HG03558 (cell line): ENCODE results near the gene TCERG1L.
"Not testable (repeated sequence)": the region's sequence is repeated elsewhere in the genome, so short reads cannot be mapped to it uniquely, and the experiment has no call there.

ENCODE experiments used
- ATAC-seq: cut with Tn5 transposase; IDR thresholded peaks from one replicate; pipeline ENCODE4 v1.9.1; 2021; ENCODE audit warnings: moderate number of reproducible peaks; ENCODE audit not compliant: unreplicated experiment; ENCODE audit errors: extremely low read depth

Gene TCERG1L

DNA sequence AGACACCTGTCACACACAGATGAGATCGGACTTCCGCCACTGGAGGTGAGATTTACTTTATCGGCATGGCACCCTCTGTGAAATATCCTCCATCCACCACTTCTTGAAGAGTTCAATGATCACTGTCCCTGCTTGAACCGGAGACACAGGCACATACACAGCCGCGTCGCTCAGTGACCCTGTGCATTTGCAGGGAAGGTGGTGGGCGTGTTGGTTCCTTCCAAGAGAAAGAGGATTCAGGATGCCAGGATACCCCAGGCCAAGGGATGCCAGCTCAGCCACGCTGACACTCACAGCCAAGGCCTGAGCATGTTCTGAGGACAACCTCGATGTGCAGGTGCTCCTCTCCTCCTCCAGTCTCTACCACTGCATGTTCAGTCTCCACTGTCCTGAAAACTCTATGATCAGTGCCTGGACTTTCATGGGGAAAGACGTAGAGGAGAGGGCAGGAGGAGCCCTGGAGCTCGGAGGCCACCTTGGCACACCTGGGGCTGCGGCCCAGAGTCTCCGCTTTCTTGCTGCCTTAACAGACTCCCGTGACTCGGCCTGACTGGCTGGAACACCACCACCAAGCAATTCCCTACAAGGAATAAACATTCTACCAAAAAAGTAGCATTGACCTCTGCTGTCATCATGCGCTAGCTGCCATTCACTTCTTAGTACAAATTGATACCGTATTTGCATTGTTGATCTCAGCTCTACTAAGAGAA is 115.2 kb downstream of the TCERG1L start:
- no peak for ATAC-seq

DNA sequence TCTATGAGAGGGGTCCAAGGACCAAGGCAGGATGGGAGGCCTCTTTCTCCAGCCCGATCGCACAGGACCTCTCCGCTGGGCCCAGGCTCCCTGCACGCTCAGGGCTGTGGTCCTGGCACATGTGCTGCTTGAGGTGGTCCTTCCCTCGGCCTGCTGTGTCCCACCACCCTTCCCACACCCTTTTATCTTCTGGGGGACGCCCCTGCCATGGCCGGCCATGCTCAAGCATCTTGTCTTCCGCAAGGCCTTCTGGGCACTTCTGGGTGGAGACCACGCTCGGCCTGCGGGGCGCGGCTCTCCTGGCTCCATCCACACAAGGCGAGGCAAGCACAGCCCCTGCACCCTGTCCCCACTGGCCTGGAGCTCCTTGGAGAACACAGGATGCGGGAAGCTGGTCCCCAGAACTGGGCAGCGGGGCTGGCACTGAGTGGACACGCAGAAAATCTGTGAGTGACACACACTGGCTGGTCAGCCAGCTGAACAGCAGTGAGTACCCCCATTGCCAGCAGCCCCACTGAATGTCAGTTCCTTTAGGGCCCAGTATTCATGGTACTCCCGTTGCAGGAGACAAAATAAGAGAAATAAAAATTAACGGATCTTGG is 115.9 kb downstream of the TCERG1L start:
- no peak for ATAC-seq

DNA sequence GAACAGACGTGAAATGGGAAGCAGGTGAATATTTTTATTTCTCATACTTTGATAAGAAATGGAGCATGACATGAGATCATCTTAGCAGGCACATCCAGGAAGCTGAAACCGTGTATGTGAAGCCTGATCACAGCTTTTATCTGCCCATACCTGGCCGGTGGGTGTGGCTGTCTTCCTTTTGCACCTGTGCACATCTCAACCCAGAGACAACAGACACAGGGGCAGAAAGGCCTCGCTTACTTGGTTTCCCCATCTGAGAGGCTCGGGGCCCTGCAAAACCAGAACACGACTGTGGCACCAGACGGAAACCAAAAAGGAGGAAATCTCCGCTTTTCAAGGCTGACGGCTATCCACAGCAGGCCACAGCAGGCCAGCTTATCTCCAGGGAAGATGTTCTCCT is 116.4 kb downstream of the TCERG1L start:
- ATAC-seq, result no peak

GRCh38 chr10:131193923-131194322 is 117.6 kb downstream of the TCERG1L start:
- ATAC-seq, result no peak

DNA sequence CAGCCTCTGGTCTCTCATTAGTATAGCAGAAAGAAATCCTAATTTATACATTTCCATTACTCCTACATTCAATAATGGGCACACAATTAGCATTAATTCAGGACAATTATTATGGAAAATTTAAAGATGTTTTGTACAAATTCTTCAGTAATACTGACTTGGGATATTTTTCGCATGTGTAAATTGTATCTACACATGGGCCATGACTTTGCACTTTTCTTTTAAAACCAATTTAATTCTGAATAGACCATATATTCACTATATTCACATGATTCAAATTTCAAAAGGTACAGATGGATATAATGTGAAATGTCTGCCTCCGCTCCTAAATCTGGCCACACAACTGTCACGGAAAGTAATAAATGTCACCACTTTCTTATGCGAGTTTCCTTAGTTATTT is 123.0 kb downstream of the TCERG1L start:
- ATAC-seq, result no peak

DNA sequence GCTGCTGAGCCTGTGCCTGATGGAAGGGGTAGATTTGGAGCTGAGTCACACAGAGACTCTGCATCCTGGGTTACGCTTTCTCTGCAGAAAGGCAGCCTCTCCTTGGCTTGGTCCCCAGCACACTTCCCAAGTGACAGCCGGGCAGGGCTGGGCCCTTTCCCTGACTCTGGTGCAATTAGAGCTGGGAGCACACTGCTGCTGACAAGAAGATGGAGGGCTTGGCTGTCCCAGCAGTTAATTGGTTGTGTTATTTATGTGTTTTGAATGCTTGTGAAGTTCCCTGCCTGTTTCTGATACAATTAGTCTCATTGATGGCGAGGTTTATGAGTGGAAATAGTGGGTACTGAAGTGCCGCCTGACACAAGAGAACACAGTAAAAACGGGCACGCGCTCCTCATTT is 123.6 kb downstream of the TCERG1L start:
- no peak for ATAC-seq

GRCh38 chr10:131187274-131187673 is 124.2 kb downstream of the TCERG1L start:
- no peak for ATAC-seq

DNA sequence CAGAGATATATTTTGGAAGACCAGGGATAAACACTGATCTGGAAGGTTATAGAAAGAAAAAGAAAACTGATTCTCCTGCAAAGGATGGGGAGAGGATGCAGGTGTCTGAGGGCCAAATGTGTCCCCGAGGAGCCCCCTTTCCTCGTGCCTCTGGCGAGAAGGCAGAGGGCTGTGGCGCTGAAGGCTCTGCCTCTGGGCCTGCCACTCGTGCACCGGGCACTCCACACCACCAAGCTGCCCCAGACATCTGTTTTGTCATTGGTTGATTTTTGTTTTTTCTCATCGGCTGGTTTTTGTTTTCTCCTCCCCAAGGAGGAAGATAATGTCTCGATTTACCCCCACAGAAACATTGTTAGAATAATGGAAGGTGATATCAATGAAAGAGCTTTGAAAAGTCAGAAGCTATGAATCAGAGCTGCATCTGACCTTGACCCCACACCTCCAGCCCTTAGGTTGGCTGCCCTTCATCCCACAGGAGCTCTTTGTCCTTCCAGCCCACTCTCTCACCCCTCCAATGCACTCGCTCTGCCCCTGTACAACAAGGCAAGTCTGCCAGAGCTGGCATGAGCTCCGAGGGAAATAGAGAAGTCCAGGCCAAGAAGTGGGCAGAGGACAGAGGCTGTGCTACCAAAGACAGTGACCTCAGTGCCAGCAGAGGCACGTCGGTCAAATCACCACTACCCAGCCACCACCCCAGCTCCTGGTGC is 124.8 kb downstream of the TCERG1L start:
- no peak for ATAC-seq

GRCh38 chr10:131184503-131184902 is 127.0 kb downstream of the TCERG1L start:
- no peak for ATAC-seq

- ATAC-seq, result no peak
Observed at GRCh38 chr10:131183546-131184045, 127.9 kb downstream of the TCERG1L start.

- no peak for ATAC-seq
Observed at GRCh38 chr10:131181456-131181855, 130.1 kb downstream of the TCERG1L start.

DNA sequence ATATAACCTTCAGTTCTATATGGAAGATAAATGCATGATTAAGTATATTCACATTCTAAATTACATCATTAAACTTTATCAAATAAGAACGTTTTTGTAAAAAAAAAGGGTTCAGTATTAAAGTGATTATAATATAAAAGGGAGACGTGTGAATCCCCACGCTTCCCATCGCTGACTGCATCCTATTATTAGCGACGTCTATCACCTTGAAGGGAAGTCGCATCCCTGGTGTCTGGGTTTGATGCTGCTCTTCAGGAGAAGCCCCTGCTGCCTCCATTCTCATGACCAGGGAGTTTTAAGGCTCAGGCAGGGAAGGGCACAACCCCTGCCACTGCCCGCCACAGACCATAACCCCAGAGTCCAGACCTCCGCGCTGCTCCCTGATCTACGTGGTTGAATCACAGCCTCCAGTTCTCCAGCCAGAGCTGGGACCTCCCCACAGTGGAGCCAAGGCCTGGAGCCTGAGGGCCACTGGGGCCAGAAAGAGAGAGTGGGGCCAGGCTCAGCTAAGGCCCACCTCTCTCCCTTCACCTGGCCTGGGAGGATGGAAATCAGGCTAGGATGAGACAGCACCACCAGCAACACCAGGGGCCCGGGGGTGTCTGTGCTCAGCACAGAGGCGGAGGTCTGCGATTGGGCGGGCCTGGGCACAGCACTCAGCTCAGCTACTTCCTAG is 130.6 kb downstream of the TCERG1L start:
- ATAC-seq, result no peak

- no peak for ATAC-seq
Observed at GRCh38 chr10:131180086-131180485, 131.4 kb downstream of the TCERG1L start.

GRCh38 chr10:131179361-131179760 is 132.2 kb downstream of the TCERG1L start:
- no peak for ATAC-seq

- ATAC-seq, result no peak
Observed at GRCh38 chr10:131178521-131179331, 132.8 kb downstream of the TCERG1L start.

DNA sequence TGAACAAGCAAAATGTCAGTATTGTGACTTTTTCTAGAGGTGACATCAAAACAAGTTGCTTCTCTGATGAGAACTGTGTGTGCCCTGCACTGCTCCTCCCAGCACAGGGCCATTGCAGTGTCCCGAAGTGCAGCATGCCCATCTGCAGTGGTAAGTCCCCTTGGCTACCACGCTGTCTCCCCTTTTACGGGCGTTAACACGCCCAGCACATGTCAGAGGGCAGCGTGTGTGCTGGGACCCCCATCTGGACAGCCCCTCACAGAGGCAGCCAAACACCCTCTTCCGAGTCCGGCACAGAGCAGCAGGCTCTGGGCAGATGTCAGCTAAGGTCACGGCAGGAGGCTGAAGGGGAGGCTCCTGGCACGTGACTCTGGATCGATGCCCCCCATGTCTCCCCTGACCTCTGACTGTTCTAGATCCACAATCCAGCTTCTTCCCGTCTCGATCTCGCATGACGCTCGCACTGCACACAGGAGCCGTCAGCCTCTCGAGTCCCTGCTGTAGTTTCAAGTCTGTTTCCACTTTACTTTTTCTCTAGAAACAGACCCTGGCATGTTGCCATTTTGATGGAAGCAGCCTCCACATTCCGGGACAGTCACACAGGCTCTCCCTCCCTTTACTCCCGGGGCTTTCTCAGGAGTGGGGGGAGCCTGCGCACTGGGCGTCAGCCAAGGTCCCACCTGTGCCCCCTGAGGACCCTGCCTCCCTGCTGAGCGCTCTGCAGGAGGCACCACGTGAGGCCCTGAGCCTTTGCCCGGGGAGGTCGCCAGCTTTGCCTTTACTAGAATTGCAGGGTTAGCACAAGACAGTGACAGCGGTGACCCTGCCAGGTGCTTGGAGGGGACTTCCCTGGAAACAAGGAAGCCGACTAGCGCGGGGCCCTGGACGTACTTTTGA is 133.8 kb downstream of the TCERG1L start:
- no peak for ATAC-seq

GRCh38 chr10:131176907-131177306 is 134.6 kb downstream of the TCERG1L start:
- no peak for ATAC-seq

DNA sequence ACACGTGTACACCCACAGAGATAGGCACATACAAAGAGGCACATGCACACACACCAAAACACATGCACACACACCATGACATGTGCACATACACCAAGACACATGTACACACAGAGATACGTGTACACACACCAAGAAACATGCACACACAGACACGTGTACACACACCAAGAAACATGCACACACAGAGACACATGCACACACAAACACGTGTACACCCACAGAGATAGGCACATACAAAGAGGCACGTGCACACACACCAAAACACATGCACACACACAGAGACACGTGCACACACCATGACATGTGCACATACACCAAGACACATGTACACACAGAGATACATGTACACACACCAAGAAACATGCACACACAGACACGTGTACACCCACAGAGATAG is 135.2 kb downstream of the TCERG1L start:
- not testable (repeated sequence) for ATAC-seq

GRCh38 chr10:131175891-131176290 is 135.6 kb downstream of the TCERG1L start:
- no peak for ATAC-seq
